HepG2 (cell line): Measurements from ENCODE around the gene IMP3. TPM values are rescaled to one million over a fixed set of nuclear protein-coding genes. Genes with fewer than 3 reads are reported as not detected.

Source experiments
- AHDC1 ChIP-seq: sonication (generic); formaldehyde crosslinking; IDR thresholded peaks from 2 replicates; pipeline ENCODE4 v1.5.1; 2020; ENCODE audit warnings: mild to moderate bottlenecking, missing genetic modification reagents, borderline replicate concordance
- ASH2L ChIP-seq: fragments of 300-600, 200-600 bp; sonication (generic); IDR thresholded peaks from 2 replicates; pipeline ENCODE4 v1.7.0; 2017; ENCODE audit warnings: low read depth, mild to moderate bottlenecking, moderate library complexity, mixed read lengths, low read length; ENCODE audit not compliant: insufficient read length
- BRD4 ChIP-seq: sonication (generic); formaldehyde crosslinking; IDR thresholded peaks from 2 replicates; pipeline ENCODE4 v1.4.0; 2020; ENCODE audit warnings: missing genetic modification reagents
- FOSL2 ChIP-seq: sonication (generic); formaldehyde crosslinking; IDR thresholded peaks from 2 replicates; pipeline ENCODE4 v1.4.0; 2020; ENCODE audit warnings: missing genetic modification reagents
- FOXJ3 ChIP-seq: sonication (generic); formaldehyde crosslinking; IDR thresholded peaks from 2 replicates; pipeline ENCODE4 v1.4.0; 2020; ENCODE audit warnings: missing genetic modification reagents, mild to moderate bottlenecking, borderline replicate concordance
- HDAC1 ChIP-seq: sonication (generic); formaldehyde crosslinking; IDR thresholded peaks from 2 replicates; pipeline ENCODE4 v1.5.1; 2020; ENCODE audit warnings: mild to moderate bottlenecking, missing genetic modification reagents
- HNRNPH1 ChIP-seq: fragments of 200-400 bp; formaldehyde crosslinking; optimal IDR thresholded peaks from 2 replicates; pipeline ENCODE3; 2017; ENCODE audit warnings: mild to moderate bottlenecking, low read depth, low read length
- KLF11 ChIP-seq: IDR thresholded peaks from 2 replicates; pipeline ENCODE4 v1.6.1; 2016; ENCODE audit warnings: missing compliant biosample characterization
- KLF12 ChIP-seq: sonication (generic); formaldehyde crosslinking; IDR thresholded peaks from 2 replicates; pipeline ENCODE4 v1.4.0; 2020; ENCODE audit warnings: missing genetic modification reagents, borderline replicate concordance
- MATR3 ChIP-seq: sonication (generic); formaldehyde crosslinking; IDR thresholded peaks from 2 replicates; pipeline ENCODE4 v1.4.0; 2020; ENCODE audit warnings: missing genetic modification reagents
- MED1 ChIP-seq: sonication (generic); formaldehyde crosslinking; IDR thresholded peaks from 2 replicates; pipeline ENCODE4 v1.4.0; 2020; ENCODE audit warnings: missing genetic modification reagents
- MED13 ChIP-seq: sonication (generic); formaldehyde crosslinking; IDR thresholded peaks from 2 replicates; pipeline ENCODE4 v1.5.0; 2020; ENCODE audit warnings: missing genetic modification reagents
- MLXIP ChIP-seq: sonication (generic); formaldehyde crosslinking; IDR thresholded peaks from 2 replicates; pipeline ENCODE4 v1.9.0; 2021; ENCODE audit warnings: missing genetic modification reagents, borderline replicate concordance
- REPIN1 ChIP-seq: sonication (generic); formaldehyde crosslinking; IDR thresholded peaks from 2 replicates; pipeline ENCODE4 v1.8.0; 2022; ENCODE audit warnings: missing genetic modification reagents, low read depth, mild to moderate bottlenecking, borderline replicate concordance
- SALL2 ChIP-seq: sonication (generic); formaldehyde crosslinking; IDR thresholded peaks from 2 replicates; pipeline ENCODE4 v1.8.1; 2023; ENCODE audit warnings: mild to moderate bottlenecking, missing genetic modification reagents, inconsistent platforms
- TARDBP ChIP-seq: sonication (generic); formaldehyde crosslinking; IDR thresholded peaks from 2 replicates; pipeline ENCODE4 v1.8.0; 2022; ENCODE audit warnings: mild to moderate bottlenecking, missing genetic modification reagents
- YEATS2 ChIP-seq: sonication (generic); formaldehyde crosslinking; IDR thresholded peaks from 2 replicates; pipeline ENCODE4 v1.4.0; 2020; ENCODE audit warnings: missing genetic modification reagents, borderline replicate concordance
- ZNF343 ChIP-seq: sonication (generic); formaldehyde crosslinking; IDR thresholded peaks from 2 replicates; pipeline ENCODE4 v1.4.0; 2020; ENCODE audit warnings: mild to moderate bottlenecking, missing genetic modification reagents
- ZNF550 ChIP-seq: sonication (generic); formaldehyde crosslinking; IDR thresholded peaks from 2 replicates; pipeline ENCODE4 v1.4.0; 2020; ENCODE audit warnings: mild to moderate bottlenecking, missing genetic modification reagents, borderline replicate concordance
- ZNF691 ChIP-seq: sonication (generic); formaldehyde crosslinking; IDR thresholded peaks from 2 replicates; pipeline ENCODE4 v1.4.0; 2020; ENCODE audit warnings: missing genetic modification reagents, low read depth, mild to moderate bottlenecking, borderline replicate concordance
- polyA plus RNA-seq, 8 experiments: library from polyadenylated mRNA; depleted of rRNA in 3 of 8; stranded (reverse) in 7 of 8; unstranded in 1 of 8; fragments of >200 nt; fragmentation: Illumina TruSeq in 4 of 8; extraction: Trizol in 4 of 8; gene quantifications; 2 replicates each; pipeline versions ENCODE4 v1.2.1 to v1.2.3, GENCODE V29; 2011 to 2016; ENCODE audit warnings: low read depth in 4 of 8, missing spikeins in 1 of 8, mixed read lengths in 1 of 8; ENCODE audit not compliant: insufficient read depth in 1 of 8
- total RNA-seq, 5 experiments: library from RNA; depleted of rRNA; stranded (reverse); fragments of >200 nt; fragmentation: Illumina TruSeq; extraction: Trizol; gene quantifications; 2 replicates each; pipeline ENCODE4 v1.2.3, GENCODE V29; 2016; ENCODE audit warnings: low read depth in 1 of 5

Gene IMP3
- total and polyA plus RNA-seq, 2 of the 13 experiments (the other 11 are each of a cell fraction or from before 2014, with no cell fraction given), result 38.3 to 143 TPM

GRCh38 chr15:75648156-75649000, 8.4 kb upstream of the IMP3 start (continued):
- TF ChIP-seq ASH2L (no peak), FOXJ3 (no peak; the same call in 1 of the 2 replicates), MATR3 (CRISPR knock-in tag) (no peak), HNRNPH1 (no peak), FOSL2 (CRISPR knock-in tag) (no peak; the same call in 1 of the 2 replicates), TARDBP (CRISPR knock-in tag) (no peak; the same call in 1 of the 2 replicates), ZNF343 (CRISPR knock-in tag) (0 out of 2 replicates have a peak, but pooled peaks have one; percentile 21), MED13 (CRISPR knock-in tag) (no peak; the same call in 1 of the 2 replicates), MLXIP (no peak), HDAC1 (CRISPR knock-in tag) (no peak; the same call in 1 of the 2 replicates), ZNF550 (no peak), SALL2 (no peak), MED1 (CRISPR knock-in tag) (no peak; the same call in 1 of the 2 replicates), AHDC1 (no peak), YEATS2 (CRISPR knock-in tag) (no peak), KLF11 (CRISPR knock-in tag) (no peak), KLF12 (CRISPR knock-in tag) (no peak), BRD4 (CRISPR knock-in tag) (no peak), ZNF691 (CRISPR knock-in tag) (no peak), REPIN1 (CRISPR knock-in tag) (no peak)
